GM12891 (cell line): ENCODE results near the gene LRAT.

Experiments
- POLR2A ChIP-seq: IDR thresholded peaks from 2 replicates; pipeline ENCODE4 v1.6.1; 2011; ENCODE audit warnings: low read depth, low read length, control low read depth
- POLR2AphosphoS5 ChIP-seq: IDR thresholded peaks from 2 replicates; pipeline ENCODE4 v1.6.1; 2011; ENCODE audit warnings: low read depth, low read length, control low read depth
- POU2F2 ChIP-seq: IDR thresholded peaks from 2 replicates; pipeline ENCODE4 v1.6.1; 2011; ENCODE audit warnings: low read depth, mild to moderate bottlenecking, control low read depth, low read length, moderate library complexity
- TAF1 ChIP-seq: IDR thresholded peaks from 2 replicates; pipeline ENCODE4 v1.6.1; 2011; ENCODE audit warnings: low read depth, low read length, control low read depth

DNA sequence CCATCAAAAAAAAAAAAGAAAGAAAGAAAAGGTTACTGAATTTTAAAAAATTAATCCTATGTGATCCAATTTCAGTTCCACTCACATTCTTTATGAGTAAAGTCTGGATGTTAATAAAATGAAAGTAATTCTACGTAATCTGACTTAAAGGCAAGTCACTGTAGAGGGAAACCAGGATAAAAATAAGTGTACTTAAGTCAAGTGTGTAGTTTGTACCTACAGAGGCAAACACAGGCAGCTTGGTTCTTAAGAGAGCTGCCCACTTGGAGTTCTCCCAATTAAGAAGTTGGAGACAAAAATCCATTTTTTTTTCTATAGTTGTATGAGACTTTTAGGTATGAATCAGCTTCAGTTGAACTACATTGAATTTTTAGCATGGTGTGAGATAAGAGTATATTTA lies 7.0 kb upstream of the LRAT start:
- TF ChIP-seq TAF1, result no peak
- TF ChIP-seq POLR2A, result no peak
- TF ChIP-seq POLR2AphosphoS5, result no peak
- TF ChIP-seq POU2F2, result no peak
